H1 (cell line): ENCODE results near the gene ERFE. TPM values are rescaled to one million over a fixed set of nuclear protein-coding genes. Genes with fewer than 3 reads are reported as not detected.

ENCODE experiments used
- CTCF ChIA-PET: fragments of 300-600 bp; sonication (Branson Sonifier 250); formaldehyde crosslinking; loops from one replicate; lab custom pipeline; 2021; ENCODE audit not compliant: partially characterized antibody; lab: Charles Lee
- POLR2A ChIA-PET: fragments of 300-600 bp; sonication (Branson Sonifier 250); formaldehyde crosslinking; loops from one replicate; lab custom pipeline; 2021; ENCODE audit warnings: inconsistent platforms; ENCODE audit not compliant: partially characterized antibody; lab: Charles Lee
- DNase-seq, 2 experiments: peaks; one replicate each; pipeline versions ENCODE4 v3.0.0 to v3.0.0-alpha.2; 2010 to 2022; ENCODE audit warnings: low spot score in 2 of 2, low read depth in 1 of 2, mixed read lengths in 1 of 2
- FAIRE-seq: peaks from 2 replicates; lab custom pipeline; 2011; peaks lifted over from hg19 to GRCh38; lab: Jason Lieb, UNC
- H2AFZ ChIP-seq: 2 replicates; pipeline ENCODE4 v1.8.1; 2012; ENCODE audit warnings: low read length, inconsistent platforms
- H2AK5ac ChIP-seq: 2 replicates; pipeline ENCODE4 v1.6.1; 2013; ENCODE audit warnings: low read depth, low read length
- H2BK120ac ChIP-seq: replicated peaks from 2 replicates; pipeline ENCODE3; 2013; ENCODE audit warnings: low read depth, low read length, inconsistent platforms
- H2BK12ac ChIP-seq: 2 replicates; pipeline ENCODE4 v1.6.1; 2013; ENCODE audit warnings: low read depth, low read length
- H2BK15ac ChIP-seq: 2 replicates; pipeline ENCODE4 v1.6.1; 2013; ENCODE audit warnings: low read length
- H2BK20ac ChIP-seq: 2 replicates; pipeline ENCODE4 v1.6.1; 2013; ENCODE audit warnings: low read length
- H2BK5ac ChIP-seq: 2 replicates; pipeline ENCODE4 v1.6.1; 2013; ENCODE audit warnings: low read depth, low read length
- H3K14ac ChIP-seq: 2 replicates; pipeline ENCODE4 v1.6.1; 2013; ENCODE audit warnings: inconsistent platforms; ENCODE audit not compliant: insufficient read length
- H3K18ac ChIP-seq: 2 replicates; pipeline ENCODE4 v1.6.1; 2013; ENCODE audit warnings: low read length; ENCODE audit errors: extremely low read depth
- H3K23ac ChIP-seq: 2 replicates; pipeline ENCODE4 v1.6.1; 2013; ENCODE audit warnings: inconsistent platforms; ENCODE audit not compliant: insufficient read length
- H3K23me2 ChIP-seq: 2 replicates; pipeline ENCODE4 v1.6.1; 2013; ENCODE audit warnings: low read depth, low read length
- H3K27ac ChIP-seq: 2 replicates; pipeline ENCODE4 v1.6.1; 2011; ENCODE audit warnings: low read depth, low read length, inconsistent platforms
- H3K27me3 ChIP-seq, 4 experiments: replicated peaks in 1 of 4; 1 replicate in 1 of 4; 2 replicates in 3 of 4; pipeline versions ENCODE4 v1.6.1 to v1.8.1; 2011 to 2013; ENCODE audit warnings: low read length in 3 of 4, mild to moderate bottlenecking in 3 of 4, inconsistent platforms in 2 of 4, mixed read lengths in 2 of 4, moderate library complexity in 1 of 4; ENCODE audit not compliant: control insufficient read depth in 3 of 4, insufficient read depth in 3 of 4; ENCODE audit errors: extremely low read depth in 1 of 4
- H3K36me3 ChIP-seq, 4 experiments: 2 replicates each; pipeline versions ENCODE4 v1.6.1 to v1.8.1; 2011 to 2013; ENCODE audit warnings: mild to moderate bottlenecking in 4 of 4, low read length in 3 of 4, moderate library complexity in 2 of 4, control low read depth in 1 of 4, inconsistent platforms in 1 of 4; ENCODE audit not compliant: insufficient read depth in 4 of 4, control insufficient read depth in 2 of 4
- H3K4ac ChIP-seq: replicated peaks from 2 replicates; pipeline ENCODE3; 2013; ENCODE audit warnings: low read length, low read depth, mixed read lengths, inconsistent platforms; ENCODE audit not compliant: insufficient read length
- H3K4me1 ChIP-seq, 4 experiments: replicated peaks in 1 of 4; 1 replicate in 1 of 4; 2 replicates in 3 of 4; pipeline versions ENCODE4 v1.6.1 to v1.8.1; 2011 to 2013; ENCODE audit warnings: low read length in 3 of 4, inconsistent platforms in 2 of 4, mixed read lengths in 1 of 4; ENCODE audit not compliant: insufficient read depth in 4 of 4, control insufficient read depth in 3 of 4
- H3K4me2 ChIP-seq, 2 experiments: 2 replicates each; pipeline versions ENCODE4 v1.6.1 to v1.8.1; 2011 to 2013; ENCODE audit warnings: low read depth in 2 of 2, low read length in 2 of 2, control low read depth in 1 of 2, inconsistent platforms in 1 of 2, mild to moderate bottlenecking in 1 of 2; ENCODE audit not compliant: insufficient read depth in 1 of 2
- H3K4me3 ChIP-seq, 4 experiments: fragments of 200-600, 300-600 bp in 1 of 4; sonication (generic), shearing (Covaris generic), sonication (Bioruptor Twin) in 1 of 4; 2 replicates each; pipeline versions ENCODE4 v1.5.1 to v1.8.1; 2011 to 2016; ENCODE audit warnings: low read length in 4 of 4, low read depth in 3 of 4, control low read depth in 2 of 4, inconsistent platforms in 2 of 4, mild to moderate bottlenecking in 2 of 4, mixed read lengths in 1 of 4, moderate library complexity in 1 of 4; ENCODE audit not compliant: insufficient read depth in 2 of 4; ENCODE audit errors: extremely low read depth in 1 of 4
- H3K56ac ChIP-seq: replicated peaks from 2 replicates; pipeline ENCODE3; 2013; ENCODE audit warnings: low read depth, mild to moderate bottlenecking, mixed read lengths, low read length, inconsistent platforms; ENCODE audit not compliant: insufficient read length
- H3K79me1 ChIP-seq: 2 replicates; pipeline ENCODE4 v1.6.1; 2013; ENCODE audit warnings: low read depth, low read length, control low read depth
- H3K79me2 ChIP-seq, 2 experiments: 2 replicates each; pipeline versions ENCODE4 v1.6.1 to v1.8.1; 2012 to 2013; ENCODE audit warnings: low read length in 2 of 2, mild to moderate bottlenecking in 2 of 2, inconsistent platforms in 1 of 2; ENCODE audit not compliant: insufficient read depth in 2 of 2, control insufficient read depth in 1 of 2
- H3K9ac ChIP-seq, 4 experiments: replicated peaks in 1 of 4; 1 replicate in 1 of 4; 2 replicates in 3 of 4; pipeline versions ENCODE4 v1.6.1 to v1.8.1; 2011 to 2013; ENCODE audit warnings: low read depth in 3 of 4, low read length in 3 of 4, control low read depth in 2 of 4, mild to moderate bottlenecking in 2 of 4, moderate library complexity in 2 of 4, inconsistent platforms in 1 of 4; ENCODE audit errors: extremely low read depth in 1 of 4
- H3K9me3 ChIP-seq, 2 experiments: 2 replicates each; pipeline versions ENCODE4 v1.6.1 to v1.8.1; 2012 to 2013; ENCODE audit warnings: mild to moderate bottlenecking in 2 of 2, moderate library complexity in 2 of 2, control low read depth in 1 of 2, inconsistent platforms in 1 of 2, low read depth in 1 of 2, low read length in 1 of 2, mixed read lengths in 1 of 2; ENCODE audit not compliant: insufficient read depth in 2 of 2
- H4K20me1 ChIP-seq, 2 experiments: replicated peaks in 1 of 2; 2 replicates each; pipeline versions ENCODE3 to v1.8.1; 2011 to 2013; ENCODE audit warnings: inconsistent platforms in 2 of 2, low read length in 2 of 2, mild to moderate bottlenecking in 1 of 2; ENCODE audit not compliant: insufficient read depth in 2 of 2, control insufficient read depth in 1 of 2
- H4K5ac ChIP-seq: 2 replicates; pipeline ENCODE4 v1.6.1; 2013; ENCODE audit warnings: low read length, low read depth, mixed read lengths, inconsistent platforms; ENCODE audit not compliant: insufficient read length
- H4K8ac ChIP-seq: 2 replicates; pipeline ENCODE4 v1.8.0; 2013; ENCODE audit warnings: mild to moderate bottlenecking, moderate library complexity, low read length, inconsistent platforms; ENCODE audit not compliant: insufficient read depth; ENCODE audit errors: extremely low read depth
- H4K91ac ChIP-seq: replicated peaks from 2 replicates; pipeline ENCODE3; 2013; ENCODE audit warnings: low read length, mixed read lengths, inconsistent platforms; ENCODE audit not compliant: insufficient read length
- CBX5 ChIP-seq: fragments of 300-800, 300-1000 bp; sonication (generic); IDR thresholded peaks from 2 replicates; pipeline ENCODE4 v1.7.1; 2016; ENCODE audit warnings: antibody characterized with exemption, low read length, low read depth
- WGBS, 2 experiments: shearing (Covaris generic) in 1 of 2; methylation state at CpG; one replicate each; pipeline versions ENCODE4 v1.1.6 to v1.1.7; 2013 to 2015; ENCODE audit warnings: low lambda C conversion rate in 2 of 2, mixed read lengths in 2 of 2, inconsistent platforms in 1 of 2, low coverage in 1 of 2, missing lambda C conversion rate in 1 of 2; ENCODE audit not compliant: insufficient replicate concordance in 2 of 2, insufficient coverage in 1 of 2, insufficient read length in 1 of 2; ENCODE audit errors: extremely low coverage in 1 of 2, missing lambda C conversion rate in 1 of 2; 5-methylcytosine and 5-hydroxymethylcytosine counted together
- polyA plus RNA-seq, 7 experiments: library from polyadenylated mRNA; depleted of rRNA in 3 of 7; stranded (reverse) in 5 of 7; unstranded in 2 of 7; fragments of >200 nt in 5 of 7; fragments of 200-250 nt in 2 of 7; gene quantifications; 1 replicate in 5 of 7; 2 replicates in 1 of 7; 4 replicates in 1 of 7; pipeline versions ENCODE4 v1.2.1 to v1.2.3, GENCODE V29; 2011 to 2013; ENCODE audit warnings: missing spikeins in 2 of 7, mixed read lengths in 2 of 7
- total RNA-seq: library from RNA; stranded (reverse); fragmentation: NEBNext Ultra II Directional; extraction: Animal tissue kit (Norgen Biotek cat#: 25700); gene quantifications from 2 replicates; pipeline ENCODE4 v1.2.1, GENCODE V29; 2021
- TF ChIP-seq, protein P1 (sequence below): IDR thresholded peaks from 2 replicates; pipeline ENCODE4 v1.6.1; 2012; ENCODE audit warnings: low read length, inconsistent platforms
- TF ChIP-seq, protein P2 (sequence below), 3 experiments: IDR thresholded peaks; 1 replicate in 2 of 3; 2 replicates in 1 of 3; pipeline versions ENCODE4 v1.5.1 to v1.6.1; 2011; ENCODE audit warnings: low read length in 3 of 3, mild to moderate bottlenecking in 3 of 3, inconsistent platforms in 2 of 3, low read depth in 1 of 3, moderate library complexity in 1 of 3; ENCODE audit not compliant: insufficient read depth in 1 of 3; ENCODE audit errors: control extremely low read depth in 1 of 3

The ERFE gene
- total and polyA plus RNA-seq, 2 of the 8 experiments (the other 6 are each of a cell fraction or from before 2014, with no cell fraction given), result 2.5 to 3.6 TPM

DNA sequence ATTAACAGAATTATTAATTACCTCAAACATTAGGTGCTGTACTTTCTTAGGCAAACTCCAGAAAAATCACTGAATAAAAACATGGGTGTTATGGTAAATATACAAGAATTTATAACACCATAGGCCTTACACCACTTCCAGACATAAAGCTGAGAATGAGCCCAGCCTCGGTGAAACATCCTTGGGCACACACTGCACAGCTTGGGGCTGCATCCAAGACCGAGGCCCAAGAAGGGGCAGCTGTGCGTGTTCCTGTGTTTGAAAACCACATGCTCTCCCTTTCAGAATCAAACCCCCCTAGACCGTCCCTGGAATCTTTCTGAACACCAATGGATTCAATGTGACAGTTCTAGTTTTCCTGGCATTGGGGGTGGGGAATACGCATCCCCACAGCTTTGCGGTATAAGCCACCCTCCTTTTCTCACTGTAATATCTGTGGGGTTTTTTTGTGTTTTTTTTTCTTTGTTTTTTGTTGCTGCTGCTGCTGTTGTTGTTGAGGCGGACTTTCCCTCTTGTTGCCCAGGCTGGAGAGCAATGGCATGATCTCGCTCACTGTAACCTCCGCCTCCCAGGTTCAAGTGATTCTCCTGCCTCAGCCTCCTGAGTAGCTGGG is 12.9 kb downstream of the ERFE start:
- Histone ChIP-seq H3K9me3 (no peaks in the 10 kb centered on the region), H3K9ac (no peak overlapping the region), H3K56ac (no peak overlapping the region), H2BK120ac (no peak overlapping the region), H3K27ac (no peak overlapping the region), H2AFZ (no peak overlapping the region), H4K20me1 (peaks cover 2 to 19% of the 10 kb centered on the region in 2 experiments), H2AK5ac (no peak overlapping the region), H3K4me1 (no peaks in the 10 kb centered on the region), H3K23me2 (no peaks in the 10 kb centered on the region), H2BK15ac (no peak overlapping the region), H2BK20ac (no peak overlapping the region), H3K4me3 (no peak overlapping the region), H3K79me2 (no peaks in the 10 kb centered on the region), H4K8ac (no peak overlapping the region), H3K14ac (no peak overlapping the region), H2BK5ac (no peak overlapping the region), H3K18ac (no peak overlapping the region), H4K5ac (no peak overlapping the region), H3K27me3 (no peaks in the 10 kb centered on the region), H3K36me3 (peaks cover 2 to 27% (median 5%) of the 10 kb centered on the region in 4 experiments; a peak in 5 of 8 replicates), H2BK12ac (no peak overlapping the region), H3K23ac (no peak overlapping the region), H3K4ac (no peak overlapping the region), H3K4me2 (no peak overlapping the region), H4K91ac (no peak overlapping the region), H3K79me1 (no peaks in the 10 kb centered on the region; the same call in none of the 2 replicates)
- FAIRE-seq (no peak), DNase-seq (no peak)
- POLR2A ChIA-PET, result no interaction called here
- CTCF ChIA-PET, result interaction anchor here (1.2 kb wide), 1 partner anchor 33 kb away, joined by 3 read pairs; no protein-coding TSS in a partner anchor
- TF ChIP-seq, protein P1, sequence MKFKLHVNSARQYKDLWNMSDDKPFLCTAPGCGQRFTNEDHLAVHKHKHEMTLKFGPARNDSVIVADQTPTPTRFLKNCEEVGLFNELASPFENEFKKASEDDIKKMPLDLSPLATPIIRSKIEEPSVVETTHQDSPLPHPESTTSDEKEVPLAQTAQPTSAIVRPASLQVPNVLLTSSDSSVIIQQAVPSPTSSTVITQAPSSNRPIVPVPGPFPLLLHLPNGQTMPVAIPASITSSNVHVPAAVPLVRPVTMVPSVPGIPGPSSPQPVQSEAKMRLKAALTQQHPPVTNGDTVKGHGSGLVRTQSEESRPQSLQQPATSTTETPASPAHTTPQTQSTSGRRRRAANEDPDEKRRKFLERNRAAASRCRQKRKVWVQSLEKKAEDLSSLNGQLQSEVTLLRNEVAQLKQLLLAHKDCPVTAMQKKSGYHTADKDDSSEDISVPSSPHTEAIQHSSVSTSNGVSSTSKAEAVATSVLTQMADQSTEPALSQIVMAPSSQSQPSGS, result no peak
- TF ChIP-seq CBX5, result no peak
- TF ChIP-seq, protein P2, sequence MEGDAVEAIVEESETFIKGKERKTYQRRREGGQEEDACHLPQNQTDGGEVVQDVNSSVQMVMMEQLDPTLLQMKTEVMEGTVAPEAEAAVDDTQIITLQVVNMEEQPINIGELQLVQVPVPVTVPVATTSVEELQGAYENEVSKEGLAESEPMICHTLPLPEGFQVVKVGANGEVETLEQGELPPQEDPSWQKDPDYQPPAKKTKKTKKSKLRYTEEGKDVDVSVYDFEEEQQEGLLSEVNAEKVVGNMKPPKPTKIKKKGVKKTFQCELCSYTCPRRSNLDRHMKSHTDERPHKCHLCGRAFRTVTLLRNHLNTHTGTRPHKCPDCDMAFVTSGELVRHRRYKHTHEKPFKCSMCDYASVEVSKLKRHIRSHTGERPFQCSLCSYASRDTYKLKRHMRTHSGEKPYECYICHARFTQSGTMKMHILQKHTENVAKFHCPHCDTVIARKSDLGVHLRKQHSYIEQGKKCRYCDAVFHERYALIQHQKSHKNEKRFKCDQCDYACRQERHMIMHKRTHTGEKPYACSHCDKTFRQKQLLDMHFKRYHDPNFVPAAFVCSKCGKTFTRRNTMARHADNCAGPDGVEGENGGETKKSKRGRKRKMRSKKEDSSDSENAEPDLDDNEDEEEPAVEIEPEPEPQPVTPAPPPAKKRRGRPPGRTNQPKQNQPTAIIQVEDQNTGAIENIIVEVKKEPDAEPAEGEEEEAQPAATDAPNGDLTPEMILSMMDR (IDR thresholded peaks at IDR 0.05; ENCODE audit: control extremely low read depth in 1 of 3, insufficient read depth in 1 of 3, low read depth in 1 of 3, low read length in 3 of 3), result no peak
- WGBS, 2 experiments, result 95% methylated on average over 9 of the region's 9 CpGs; no CpG with 5 or more reads in 1 of the 2 experiments
